Cardiac muscle cell (in vitro differentiated cells and primary cell): ENCODE measurements around the gene LAMA3. TPM values are rescaled to one million over a fixed set of nuclear protein-coding genes. Genes with fewer than 3 reads are reported as not detected.

Source experiments
- DNase-seq, 2 donors: peaks; one replicate each; pipeline versions ENCODE4 v3.0.0 to v3.0.0-alpha.2; 2010 to 2017; ENCODE audit warnings: low read depth in 1 of 2, low spot score in 1 of 2
- H3K27ac ChIP-seq: fragments of 200-600 bp; sonication (generic); 2 replicates; pipeline ENCODE4 v1.5.1; 2016
- H3K27me3 ChIP-seq: fragments of 200-600 bp; sonication (generic); 2 replicates; pipeline ENCODE4 v1.6.0; 2016; ENCODE audit warnings: control low read depth
- H3K36me3 ChIP-seq: fragments of 200-600 bp; sonication (generic); 2 replicates; pipeline ENCODE4 v1.5.1; 2016; ENCODE audit warnings: control low read depth
- H3K4me1 ChIP-seq: fragments of 200-600 bp; sonication (generic); 2 replicates; pipeline ENCODE4 v1.8.1; 2017; ENCODE audit warnings: low read depth, mild to moderate bottlenecking, mixed run types
- H3K4me3 ChIP-seq: fragments of 200-600 bp; sonication (generic); 2 replicates; pipeline ENCODE4 v1.5.1; 2016; ENCODE audit warnings: mild to moderate bottlenecking
- H3K9me3 ChIP-seq: fragments of 200-600 bp; sonication (generic); 2 replicates; pipeline ENCODE4 v1.5.1; 2017; ENCODE audit warnings: low read depth, mild to moderate bottlenecking, control low read depth
- CTCF ChIP-seq: IDR thresholded peaks from 2 replicates; pipeline ENCODE4 v1.5.1; 2012; ENCODE audit warnings: low read depth, mild to moderate bottlenecking, low read length
- polyA plus RNA-seq: library from polyadenylated mRNA; unstranded; fragments of >200 nt; fragmentation: Nextera tagmentation; extraction: Ambion mirVana; gene quantifications from 2 replicates; pipeline ENCODE4 v1.2.1, GENCODE V29; 2016
- total RNA-seq: library from RNA; depleted of rRNA; stranded (reverse); fragments of >200 nt; gene quantifications from 2 replicates; pipeline ENCODE4 v1.2.3, GENCODE V29; 2016

LAMA3 gene
- total and polyA plus RNA-seq, 2 experiments from 2014 or later, result 0.18 TPM; not detected in 1

GRCh38 chr18:23683155-23683554 lies 6.1 kb upstream of the LAMA3 start:
- TF ChIP-seq CTCF, result no peak
- no peaks in the 10 kb centered on the region for H3K4me1 ChIP-seq
- no peaks in the 10 kb centered on the region for H3K36me3 ChIP-seq
- DNase-seq, result no peak
- H3K4me3 ChIP-seq, result no peak overlapping the region
- H3K27ac ChIP-seq, result no peak overlapping the region
- peaks cover 21% of the 10 kb centered on the region for H3K27me3 ChIP-seq
- H3K9me3 ChIP-seq, result no peaks in the 10 kb centered on the region

- no peaks in the 10 kb centered on the region for H3K4me1 ChIP-seq
- no peaks in the 10 kb centered on the region for H3K9me3 ChIP-seq
- H3K36me3 ChIP-seq, result no peaks in the 10 kb centered on the region
- H3K27me3 ChIP-seq, result peaks cover 26% of the 10 kb centered on the region
- peak in 1 of 2 donors; percentile 32 for DNase-seq
- TF ChIP-seq CTCF, result no peak
- no peak overlapping the region for H3K4me3 ChIP-seq
- H3K27ac ChIP-seq, result no peak overlapping the region
Measured at GRCh38 chr18:23683671-23684070, 5.6 kb upstream of the LAMA3 start.

GRCh38 chr18:23684515-23685197 lies 4.6 kb upstream of the LAMA3 start:
- no peaks in the 10 kb centered on the region for H3K9me3 ChIP-seq
- H3K4me3 ChIP-seq, result no peak overlapping the region
- TF ChIP-seq CTCF, result no peak
- no peaks in the 10 kb centered on the region for H3K4me1 ChIP-seq
- peak in 1 of 2 donors; percentile 61 for DNase-seq
- H3K27ac ChIP-seq, result no peak overlapping the region
- peaks cover 36% of the 10 kb centered on the region for H3K27me3 ChIP-seq
- no peaks in the 10 kb centered on the region for H3K36me3 ChIP-seq

GRCh38 chr18:23688528-23688927 lies 725 bp upstream of the LAMA3 start:
- Histone ChIP-seq H3K4me3 (no peak overlapping the region), H3K9me3 (no peaks in the 10 kb centered on the region), H3K4me1 (no peaks in the 10 kb centered on the region), H3K27ac (no peak overlapping the region), H3K27me3 (peaks cover 58% of the 10 kb centered on the region), H3K36me3 (no peaks in the 10 kb centered on the region)
- no peak for TF ChIP-seq CTCF
- DNase-seq, result no peak

- peaks cover 58% of the 10 kb centered on the region for H3K27me3 ChIP-seq
- TF ChIP-seq CTCF, result no peak
- no peaks in the 10 kb centered on the region for H3K9me3 ChIP-seq
- peak in 1 of 2 donors; percentile 15 for DNase-seq
- H3K4me3 ChIP-seq, result peak overlapping the region; percentile 40
- no peak overlapping the region for H3K27ac ChIP-seq
- H3K36me3 ChIP-seq, result no peaks in the 10 kb centered on the region
- H3K4me1 ChIP-seq, result no peaks in the 10 kb centered on the region
Measured at GRCh38 chr18:23689616-23690504, 607 bp downstream of the LAMA3 start.
